GM21723 (cell line): Measurements from ENCODE around the gene PLCB2.

Source experiments
- ATAC-seq: cut with Tn5 transposase; IDR thresholded peaks from one replicate; pipeline ENCODE4 v1.9.1; 2021; ENCODE audit warnings: mild to moderate bottlenecking, moderate library complexity; ENCODE audit not compliant: unreplicated experiment

Gene PLCB2

DNA sequence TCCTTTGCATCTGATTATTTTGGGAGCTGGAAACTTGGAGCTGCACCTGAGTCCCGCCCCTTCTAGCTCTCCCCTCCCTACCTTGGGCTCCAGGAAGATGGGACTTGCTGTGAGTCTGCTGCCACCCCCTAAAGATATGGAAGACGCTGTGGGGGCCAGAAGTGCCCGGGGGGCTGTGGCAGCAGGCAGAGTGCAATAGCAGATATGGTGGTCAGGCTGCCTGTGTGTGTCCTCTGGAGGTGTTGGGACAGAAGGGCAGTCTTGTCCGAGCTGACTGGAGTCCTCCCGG lies 68.4 kb downstream of the PLCB2 start:
- ATAC-seq = no peak

DNA sequence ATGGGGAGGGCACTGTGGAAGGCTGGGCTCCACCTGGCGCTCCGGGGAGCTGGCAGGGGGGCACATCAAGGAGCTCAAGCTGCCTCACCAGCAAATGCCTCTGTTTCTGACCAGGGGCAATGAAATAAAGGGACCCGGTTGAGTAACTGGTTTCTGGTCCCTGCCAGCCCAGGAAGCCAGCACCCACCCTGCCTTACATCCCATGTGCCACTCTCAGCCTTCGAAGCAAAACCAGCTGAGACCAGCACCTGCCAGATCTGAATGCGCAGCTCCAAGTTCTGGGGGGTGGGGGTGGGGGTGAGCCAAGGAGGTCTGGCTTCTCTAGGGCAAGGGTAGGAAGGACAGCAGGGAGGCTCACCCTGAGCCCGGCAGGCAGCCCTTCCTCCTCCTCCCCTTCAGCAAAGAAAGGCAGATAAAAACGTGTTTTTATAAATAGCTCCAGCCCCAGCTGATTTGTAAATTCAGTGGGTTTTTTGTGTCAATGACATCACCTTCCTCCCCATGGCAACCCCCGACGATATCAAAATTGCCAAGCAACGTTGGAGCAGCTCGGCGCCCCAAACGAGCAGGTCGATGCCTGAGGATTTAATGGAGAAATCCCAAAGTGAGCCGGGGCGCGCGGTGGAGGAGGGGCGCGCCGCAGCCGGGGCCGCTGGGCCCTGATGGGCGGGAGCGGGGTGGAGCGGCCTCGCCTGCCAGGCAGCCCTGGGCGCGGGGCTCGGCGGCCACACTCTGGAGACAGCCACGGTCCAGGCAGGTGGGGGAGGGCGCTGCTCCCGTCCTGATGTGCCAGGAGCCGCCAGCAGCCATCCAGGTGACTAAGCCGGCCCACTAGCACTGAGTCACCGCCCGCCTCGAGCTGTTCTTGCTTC lies 69.0 kb downstream of the PLCB2 start, which contains the start of gene PAK6:
TSS of gene PAK6 (plus strand) at position 532 of the 872 bp plus-strand sequence. CDS start 25,723 bp downstream, outside the sequence.
- no peak for ATAC-seq
